Hematopoietic multipotent progenitor cell treated with erythropoietin and hydrocortisone succinate and interleukin-3 and kit ligand, for 8 days (in vitro differentiated cells): Measurements from ENCODE around the gene IGFALS.

Experiments
- DNase-seq: peaks from one replicate; pipeline ENCODE4 v3.0.0-alpha.2; 2015

Gene IGFALS

DNA sequence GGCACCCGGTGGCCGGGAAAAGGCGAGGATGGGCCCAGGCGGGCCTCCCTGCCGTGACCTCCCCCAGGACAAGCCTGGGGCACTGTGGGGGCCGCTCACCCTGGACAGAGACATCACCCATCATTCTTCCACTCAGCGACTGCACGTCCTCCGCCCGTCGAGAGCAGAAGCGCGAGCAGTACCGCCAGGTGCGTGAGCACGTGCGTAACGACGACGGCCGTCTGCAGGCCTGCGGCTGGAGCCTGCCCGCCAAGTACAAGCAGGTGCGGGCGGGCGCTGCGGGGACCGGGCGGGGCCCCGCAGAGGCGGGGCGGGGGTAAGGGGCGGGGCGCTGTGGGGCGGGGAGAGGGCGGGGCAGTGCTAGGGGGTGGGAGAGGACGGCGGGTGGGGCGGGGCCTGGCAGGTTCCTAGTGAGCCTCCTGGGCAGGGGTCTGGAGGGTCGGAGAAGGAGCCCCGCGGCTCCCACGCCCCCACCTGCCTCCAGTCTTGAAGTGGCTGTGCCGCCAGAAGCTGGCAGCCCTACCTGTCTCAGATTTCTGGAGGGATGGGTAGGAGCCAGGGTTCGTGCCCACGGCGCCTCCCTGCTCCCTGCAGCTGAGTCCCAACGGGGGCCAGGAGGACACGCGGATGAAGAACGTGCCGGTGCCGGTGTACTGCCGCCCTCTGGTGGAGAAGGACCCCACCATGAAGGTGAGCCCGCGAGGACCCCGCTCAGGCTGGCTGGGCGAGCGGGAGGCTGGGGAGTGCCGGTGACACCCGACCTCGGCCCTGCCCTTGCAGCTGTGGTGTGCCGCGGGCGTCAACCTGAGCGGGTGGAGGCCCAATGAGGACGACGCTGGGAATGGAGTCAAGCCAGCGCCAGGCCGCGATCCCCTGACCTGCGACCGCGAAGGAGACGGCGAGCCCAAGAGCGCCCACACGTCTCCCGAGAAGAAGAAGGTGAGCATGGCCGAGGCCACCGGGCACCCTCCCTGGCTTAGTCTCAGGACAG, 29.7 kb downstream of the IGFALS start:
- no peak for DNase-seq

- no peak for DNase-seq
Measured at GRCh38 chr16:1762879-1763520, 30.5 kb downstream of the IGFALS start.

DNA sequence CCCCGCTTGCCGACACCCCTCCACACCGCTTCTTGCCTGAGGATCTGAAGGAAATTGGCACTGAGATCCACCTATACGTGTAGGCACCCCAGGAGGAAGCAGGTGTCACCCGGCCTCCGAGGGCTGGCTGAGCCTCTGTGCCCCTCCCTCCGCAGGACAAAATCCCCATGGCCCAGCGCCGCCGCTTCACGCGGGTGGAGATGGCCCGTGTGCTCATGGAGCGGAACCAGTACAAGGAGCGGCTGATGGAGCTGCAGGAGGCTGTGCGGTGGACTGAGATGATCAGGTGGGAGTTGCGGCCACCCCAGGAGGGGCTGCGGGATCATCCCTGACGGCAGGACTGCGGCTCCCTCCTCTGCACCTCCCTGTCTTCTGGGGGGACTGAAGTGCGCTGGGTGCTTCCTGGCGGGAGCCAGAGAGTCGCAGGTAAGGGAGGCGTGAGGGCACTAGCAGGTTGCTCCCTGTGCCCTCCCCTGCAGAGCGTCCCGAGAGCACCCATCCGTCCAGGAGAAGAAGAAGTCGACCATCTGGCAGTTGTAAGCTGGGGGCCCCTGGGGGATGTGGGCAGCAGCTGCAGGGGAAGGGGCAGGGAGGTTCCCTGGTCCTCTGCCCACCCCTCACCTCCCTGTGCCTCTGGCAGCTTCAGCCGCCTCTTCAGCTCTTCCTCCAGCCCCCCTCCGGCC, 31.2 kb downstream of the IGFALS start:
- DNase-seq: no peak

DNA sequence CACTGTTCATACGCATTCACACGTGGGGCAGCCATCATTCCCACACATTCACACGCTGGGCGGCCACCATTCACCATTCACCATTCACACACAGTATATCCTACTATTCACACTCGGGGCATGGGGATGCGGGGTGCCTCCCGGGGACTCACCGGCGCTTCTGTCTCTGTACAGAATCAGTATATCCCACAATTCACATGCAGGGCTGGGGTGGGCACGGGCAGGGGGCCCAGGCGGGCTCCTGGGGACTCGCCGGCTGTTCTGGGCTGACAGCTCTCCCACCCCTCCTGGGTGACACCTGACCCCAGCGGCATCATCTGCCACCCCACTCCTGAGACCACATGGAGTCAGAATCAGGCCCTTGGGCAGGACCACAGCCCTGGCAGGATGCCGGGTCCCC, 31.8 kb downstream of the IGFALS start:
- no peak for DNase-seq

DNA sequence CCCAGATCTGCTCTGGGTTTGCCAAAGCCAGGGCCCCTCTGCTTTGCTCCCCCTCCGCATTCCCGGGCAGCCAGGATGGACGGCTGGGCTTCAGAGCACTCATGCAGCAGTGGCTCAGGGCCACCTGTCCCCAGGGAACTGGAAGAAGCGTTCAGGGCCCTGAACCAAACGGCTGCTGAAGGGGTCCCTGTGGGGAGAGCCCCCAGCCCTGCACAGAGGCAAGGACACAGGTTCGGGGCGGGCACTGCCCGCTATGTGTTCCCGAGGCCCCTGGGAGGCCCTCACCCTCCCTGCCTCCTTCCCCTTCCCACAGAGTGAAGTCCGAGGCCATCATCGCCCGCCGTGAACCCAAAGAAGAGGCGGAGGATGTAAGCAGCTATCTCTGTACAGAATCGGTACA, 32.6 kb downstream of the IGFALS start:
- no peak for DNase-seq

DNA sequence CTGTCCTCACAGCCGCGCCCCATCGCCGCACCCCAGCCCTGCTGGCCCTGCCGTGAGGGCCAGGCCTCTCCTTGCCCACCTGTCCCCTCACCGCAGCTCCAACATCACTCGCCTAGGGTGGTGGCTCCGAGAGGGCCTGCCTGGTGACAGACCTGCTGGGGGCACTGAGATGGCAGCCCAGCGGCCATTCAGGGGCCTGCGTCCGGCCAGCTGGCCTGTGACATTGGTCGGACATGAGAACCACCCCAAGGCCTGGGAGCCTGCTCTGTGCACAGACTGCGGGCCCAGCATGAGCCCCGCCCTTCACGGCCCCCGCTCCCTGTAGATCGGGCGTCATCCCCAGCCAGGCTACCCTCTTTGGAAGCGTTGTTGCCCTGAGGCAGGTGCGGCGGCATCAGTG, 34.0 kb downstream of the IGFALS start:
- no peak for DNase-seq

DNA sequence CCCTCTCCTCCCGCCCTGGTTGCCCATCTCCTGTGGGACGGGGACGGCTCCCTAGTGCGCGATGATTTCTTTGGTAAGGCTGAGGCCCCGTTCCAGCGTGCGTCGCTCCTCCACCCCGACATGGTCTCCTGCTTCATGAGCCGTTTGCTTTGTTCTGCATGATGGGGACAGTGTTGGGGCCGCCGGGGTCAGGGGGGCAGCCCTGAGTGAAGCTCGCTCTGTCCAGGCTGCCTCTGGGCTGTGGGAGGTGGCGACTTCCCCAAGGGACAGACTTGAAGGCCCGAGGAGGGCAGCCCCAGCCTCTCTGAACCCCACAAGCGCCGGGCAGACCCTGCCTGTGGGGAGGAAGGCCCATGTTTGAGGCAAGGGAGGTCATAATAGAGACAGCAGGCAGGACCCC, 34.6 kb downstream of the IGFALS start:
- DNase-seq: no peak

DNA sequence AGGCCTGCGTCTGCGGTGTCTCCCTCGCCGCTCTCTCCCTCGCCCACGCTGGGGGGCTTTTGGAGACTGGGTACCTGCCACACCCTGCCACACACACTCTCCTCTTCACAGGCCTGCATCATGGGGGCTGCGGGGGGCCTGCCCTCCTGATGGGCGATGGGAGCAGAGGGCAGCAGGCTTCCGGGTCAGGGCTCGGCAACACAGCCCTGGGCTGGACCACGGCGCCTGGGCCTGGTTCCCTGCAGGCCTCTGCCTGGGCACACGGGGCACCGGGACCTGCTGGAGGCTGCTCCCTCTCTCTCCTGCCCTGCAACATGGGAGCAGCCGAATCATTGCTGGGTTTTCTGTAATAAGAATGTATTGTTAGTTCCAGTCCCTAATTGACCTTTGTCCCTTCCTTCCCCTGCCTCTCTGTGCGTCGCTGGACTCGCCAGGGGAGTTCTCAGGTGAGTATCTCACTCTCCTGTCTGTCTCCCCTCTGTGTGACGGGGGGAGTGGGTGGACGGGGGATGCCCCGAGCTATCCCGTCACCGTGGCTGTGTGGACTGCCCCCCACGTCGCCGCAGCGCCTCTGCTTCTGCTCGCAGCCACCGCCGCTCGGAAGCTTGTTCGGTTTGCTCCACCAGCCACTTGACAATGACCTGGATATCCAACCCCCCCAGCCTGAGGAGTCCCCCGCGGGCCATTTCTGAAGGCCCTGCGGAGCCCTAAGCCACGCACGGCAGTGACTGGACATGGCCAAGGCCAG, 35.6 kb downstream of the IGFALS start:
- DNase-seq: no peak

DNA sequence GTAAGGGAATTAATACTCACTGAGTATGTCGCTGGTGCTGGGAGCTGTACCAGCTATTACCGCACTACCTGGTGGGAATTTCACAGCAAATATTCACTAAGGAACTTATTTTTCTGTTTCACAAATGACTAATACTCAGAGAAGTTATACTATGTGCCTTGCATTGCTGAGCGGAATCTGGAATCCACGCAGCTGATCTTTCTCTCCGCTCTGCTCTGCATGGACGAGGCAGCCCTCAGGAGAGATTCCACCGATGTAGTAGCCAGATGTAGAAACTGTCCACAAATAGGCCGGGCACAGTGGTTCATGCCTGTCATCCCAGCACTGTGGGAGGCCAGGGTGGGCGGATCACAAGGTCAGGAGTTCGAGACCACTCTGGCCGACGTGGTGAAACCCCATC, 39.3 kb downstream of the IGFALS start:
- no peak for DNase-seq

GRCh38 chr16:1752853-1753252, 40.7 kb downstream of the IGFALS start:
- DNase-seq: no peak

DNA sequence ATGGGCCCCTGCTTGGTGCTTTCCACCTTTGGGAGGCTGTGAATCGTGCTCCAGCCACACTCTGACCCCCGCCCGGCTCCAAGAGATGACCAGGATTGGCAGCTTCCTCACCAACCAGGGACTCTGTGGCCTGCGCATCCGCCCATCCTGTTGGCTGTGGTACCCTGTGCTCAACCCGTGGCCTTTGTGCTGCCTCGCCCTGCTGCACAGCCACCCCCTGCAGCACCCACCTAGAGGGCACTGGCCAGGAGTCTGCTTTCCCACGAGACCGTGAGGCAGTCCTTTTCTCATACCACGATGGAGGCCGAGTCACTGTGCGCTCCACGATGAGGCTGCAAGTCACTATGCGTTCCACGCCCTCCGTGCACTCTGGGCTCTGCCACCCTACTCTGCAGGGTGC, 41.6 kb downstream of the IGFALS start:
- DNase-seq: no peak

DNA sequence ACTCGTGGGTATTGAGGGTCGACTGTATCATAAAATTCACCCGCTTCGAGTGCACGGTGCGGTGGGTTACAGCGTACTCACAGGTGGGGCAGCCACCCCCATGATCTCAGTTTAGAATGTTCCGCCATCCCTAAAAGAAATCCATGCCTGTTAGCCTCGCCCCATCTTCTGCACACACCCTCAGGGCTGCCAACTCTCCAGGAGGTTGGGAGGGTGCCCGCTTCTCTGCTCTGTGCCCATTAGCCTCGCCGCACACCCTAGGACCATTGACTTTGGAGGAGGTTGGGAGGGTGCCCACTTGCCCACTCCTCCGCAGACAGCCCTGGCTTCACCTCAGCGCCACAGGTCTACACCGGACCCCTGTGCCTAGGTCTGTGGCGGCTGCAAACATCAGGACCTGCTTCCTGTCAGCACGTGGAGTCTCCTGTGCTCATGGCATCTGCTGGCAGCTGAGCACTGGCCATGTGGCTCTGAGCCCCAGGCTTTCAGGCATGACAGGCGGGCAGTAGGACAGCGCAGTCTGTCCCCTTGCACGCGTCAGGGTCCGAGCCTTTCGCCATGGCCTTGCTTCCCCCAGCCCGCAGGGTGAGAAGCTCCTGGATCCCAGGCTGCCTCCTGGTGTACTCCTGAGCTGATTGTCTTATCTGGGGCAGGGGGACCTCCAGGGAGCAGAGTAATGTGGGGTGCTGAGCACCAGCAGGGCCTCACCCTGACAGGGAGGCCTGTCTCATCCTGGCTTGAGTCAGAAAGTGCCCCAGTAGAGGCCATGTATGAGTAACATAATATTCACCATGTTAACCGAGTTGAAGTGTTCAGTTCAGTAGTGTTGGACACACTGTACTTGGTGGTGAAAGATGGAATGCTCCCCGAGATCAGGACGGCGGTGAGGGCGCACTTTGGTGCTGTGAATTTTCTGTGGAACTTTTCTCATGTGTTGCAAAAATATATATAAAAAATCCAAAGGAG, 44.1 kb downstream of the IGFALS start:
- DNase-seq: no peak

GRCh38 chr16:1747934-1748333, 45.6 kb downstream of the IGFALS start:
- DNase-seq: no peak

DNA sequence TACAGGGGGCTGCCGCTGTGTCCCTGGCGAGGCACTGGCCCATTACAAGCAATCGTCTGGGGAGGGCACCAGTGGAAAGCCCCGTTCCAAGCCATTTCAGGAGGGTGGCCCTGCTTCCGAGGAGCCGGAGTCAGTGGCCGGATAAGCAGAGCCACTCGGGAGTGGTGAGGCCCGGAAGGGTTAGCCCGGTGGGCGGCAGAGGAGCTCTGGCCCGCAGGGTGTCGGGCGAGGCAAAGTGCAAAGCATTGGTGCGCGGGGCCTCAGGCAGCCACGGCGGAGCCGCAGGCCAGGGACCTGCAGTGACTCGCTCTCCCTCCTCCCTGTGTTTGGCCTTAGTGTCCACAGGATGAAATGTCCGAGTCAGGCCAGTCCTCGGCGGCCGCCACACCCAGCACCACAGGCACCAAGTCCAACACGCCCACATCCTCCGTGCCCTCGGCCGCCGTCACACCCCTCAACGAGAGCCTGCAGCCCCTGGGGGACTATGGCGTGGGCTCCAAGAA, 46.8 kb downstream of the IGFALS start:
- DNase-seq: no peak

DNA sequence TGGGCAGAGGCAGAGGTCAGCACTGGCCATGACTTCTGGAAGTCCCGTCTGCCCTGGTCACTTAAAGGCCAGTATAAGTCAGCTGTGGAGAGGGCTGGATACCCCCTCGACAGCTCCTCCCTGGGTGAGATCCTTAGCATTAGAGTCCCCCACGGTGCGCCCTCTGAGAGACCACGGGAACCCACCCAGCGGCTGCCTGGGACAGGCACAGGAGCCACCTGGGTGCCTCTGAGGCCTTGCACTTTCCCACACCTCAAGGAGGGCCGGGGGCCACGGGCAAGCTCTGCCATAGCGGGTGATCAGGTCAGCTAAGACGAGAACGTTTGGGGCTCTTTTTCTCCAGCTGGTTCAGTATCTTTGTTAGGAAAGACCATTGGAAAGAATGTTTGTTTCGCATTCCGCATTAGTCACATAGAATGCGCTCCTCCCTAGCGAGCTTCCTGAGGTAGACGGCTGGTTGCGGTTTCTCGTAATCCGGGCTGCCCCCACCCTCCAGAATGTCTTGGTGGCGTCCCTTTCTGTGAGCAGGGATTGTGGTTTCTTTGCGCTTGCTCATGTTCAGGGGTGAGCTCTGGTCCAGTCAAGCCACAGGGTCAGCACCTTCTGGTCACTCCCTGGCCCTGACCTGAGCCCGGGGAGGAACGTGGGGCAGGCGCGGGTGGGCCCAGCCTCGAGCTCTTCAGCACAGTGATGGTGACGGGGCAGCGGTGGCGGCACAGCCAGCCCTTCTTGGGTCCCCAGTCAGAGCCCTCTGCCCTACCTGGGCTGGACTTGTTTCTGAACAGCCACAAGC, 47.4 kb downstream of the IGFALS start:
- DNase-seq: no peak

- no peak for DNase-seq
Measured at GRCh38 chr16:1745181-1745899, 48.2 kb downstream of the IGFALS start.

- no peak for DNase-seq
Measured at GRCh38 chr16:1744338-1744840, 49.1 kb downstream of the IGFALS start.

DNA sequence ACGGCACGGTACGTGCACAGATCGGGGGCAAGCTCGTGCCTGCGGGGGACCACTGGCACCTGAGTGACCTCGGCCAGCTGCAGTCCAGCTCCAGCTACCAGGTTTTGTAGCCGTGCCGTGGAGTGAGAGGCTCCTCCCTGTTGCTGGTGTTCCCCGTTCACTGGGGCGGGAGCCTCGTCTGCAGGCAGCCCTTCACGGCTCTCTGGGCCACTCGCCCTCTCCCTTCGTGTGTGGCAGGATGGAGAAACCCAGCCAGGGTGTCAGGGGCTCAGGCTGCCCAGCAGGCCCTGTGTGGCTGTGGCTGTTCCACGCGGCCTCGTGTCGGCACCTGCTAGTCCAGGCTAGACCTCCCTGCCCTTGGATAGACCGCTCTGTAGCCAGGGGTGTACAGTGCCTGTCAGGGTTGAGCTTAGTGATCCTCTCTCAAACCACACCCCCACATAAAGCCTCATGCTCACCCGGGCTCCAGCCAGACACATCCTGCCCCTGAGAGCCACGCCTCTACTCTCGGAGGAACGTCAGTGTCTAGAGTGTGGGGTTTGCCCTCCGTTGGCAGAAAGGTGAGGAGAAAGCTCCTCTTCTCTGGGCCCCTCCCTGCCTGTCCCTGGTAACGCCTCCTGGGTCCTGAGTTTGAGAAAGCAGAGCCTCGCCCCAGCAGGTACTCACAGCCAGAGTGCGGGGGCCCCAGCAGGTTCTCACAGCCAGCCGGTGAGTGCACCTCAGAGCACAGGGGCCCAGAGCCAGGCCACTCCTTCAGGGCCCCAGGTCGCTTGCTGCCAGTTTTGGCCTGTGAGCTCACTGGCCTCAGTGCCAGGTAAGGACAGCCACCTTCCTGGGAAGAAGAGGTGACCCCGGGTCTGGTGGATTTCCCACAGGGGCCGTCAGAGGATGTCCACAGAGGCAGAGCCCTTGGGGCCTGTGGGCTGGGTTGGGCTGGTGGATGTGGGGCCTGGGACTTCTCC, 49.8 kb downstream of the IGFALS start:
- DNase-seq: no peak
